ENCODE data around the gene CHSY1. TPM values are rescaled to one million over a fixed set of nuclear protein-coding genes. Genes with fewer than 3 reads are reported as not detected.

The CHSY1 gene
- total and polyA plus RNA-seq, 12 donors: 14.8 to 82.5 (median 34.2) TPM

DNA sequence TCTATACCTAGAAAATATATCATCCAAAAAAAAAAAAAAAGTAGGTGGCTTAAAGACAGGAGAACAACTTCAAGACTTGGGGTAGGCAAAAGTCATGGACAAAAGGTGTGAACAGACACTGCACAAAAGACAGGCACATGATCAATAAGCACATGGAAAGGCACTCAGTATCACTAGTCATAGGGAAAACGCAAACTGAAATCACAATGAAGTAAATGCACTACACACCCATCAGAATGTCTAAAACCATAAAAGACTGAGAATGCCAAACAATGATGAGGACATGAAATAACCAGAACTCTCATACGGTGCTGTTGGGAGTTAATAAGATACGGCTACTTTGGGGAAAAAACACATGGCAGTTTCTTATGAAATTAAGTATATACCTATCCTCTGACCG is 40.0 kb downstream of the CHSY1 start:
- no peak overlapping the region for H3K27ac ChIP-seq
- no peaks in the 10 kb centered on the region for H3K27me3 ChIP-seq
- no peaks in the 10 kb centered on the region for H3K36me3 ChIP-seq (replicated peaks in 1 of 2)
- no peak for TF ChIP-seq POLR2A (IDR thresholded peaks at IDR 0.05)
- TF ChIP-seq, protein P1, sequence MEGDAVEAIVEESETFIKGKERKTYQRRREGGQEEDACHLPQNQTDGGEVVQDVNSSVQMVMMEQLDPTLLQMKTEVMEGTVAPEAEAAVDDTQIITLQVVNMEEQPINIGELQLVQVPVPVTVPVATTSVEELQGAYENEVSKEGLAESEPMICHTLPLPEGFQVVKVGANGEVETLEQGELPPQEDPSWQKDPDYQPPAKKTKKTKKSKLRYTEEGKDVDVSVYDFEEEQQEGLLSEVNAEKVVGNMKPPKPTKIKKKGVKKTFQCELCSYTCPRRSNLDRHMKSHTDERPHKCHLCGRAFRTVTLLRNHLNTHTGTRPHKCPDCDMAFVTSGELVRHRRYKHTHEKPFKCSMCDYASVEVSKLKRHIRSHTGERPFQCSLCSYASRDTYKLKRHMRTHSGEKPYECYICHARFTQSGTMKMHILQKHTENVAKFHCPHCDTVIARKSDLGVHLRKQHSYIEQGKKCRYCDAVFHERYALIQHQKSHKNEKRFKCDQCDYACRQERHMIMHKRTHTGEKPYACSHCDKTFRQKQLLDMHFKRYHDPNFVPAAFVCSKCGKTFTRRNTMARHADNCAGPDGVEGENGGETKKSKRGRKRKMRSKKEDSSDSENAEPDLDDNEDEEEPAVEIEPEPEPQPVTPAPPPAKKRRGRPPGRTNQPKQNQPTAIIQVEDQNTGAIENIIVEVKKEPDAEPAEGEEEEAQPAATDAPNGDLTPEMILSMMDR (IDR thresholded peaks at IDR 0.05): no peak
- no peak overlapping the region for H3K4me3 ChIP-seq
- DNase-seq: no peak
- 68 to 95% (median 84%) methylated on average over 4 of the region's 4 CpGs for WGBS, 4 donors
- H3K4me1 ChIP-seq (replicated peaks in 1 of 2): peaks cover 14 to 62% of the 10 kb centered on the region in 2 donors
- no peaks in the 10 kb centered on the region for H3K9me3 ChIP-seq (replicated peaks in 1 of 3)
- intact Hi-C loops (cut with DNase I): no loop called here

DNA sequence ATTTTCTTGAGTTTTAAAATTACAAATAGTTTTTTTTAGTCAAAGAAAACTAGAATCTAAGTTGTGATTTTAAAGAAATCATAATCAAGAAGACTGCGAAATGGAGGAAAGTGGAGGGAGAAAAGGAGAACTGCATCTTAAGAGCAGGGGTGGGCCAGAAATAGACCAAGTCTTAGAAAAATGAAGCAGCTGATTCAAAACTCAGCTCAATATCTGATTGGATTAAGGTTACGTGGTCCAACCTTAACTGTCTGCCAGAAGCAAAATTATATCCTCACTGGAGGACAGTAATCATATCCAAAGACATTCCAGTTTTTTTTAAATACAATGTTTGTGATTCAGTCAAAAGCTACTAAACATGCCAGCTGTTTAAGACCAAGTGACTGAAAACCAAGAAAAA is 41.4 kb downstream of the CHSY1 start:
- Histone ChIP-seq H3K27me3 (no peaks in the 10 kb centered on the region), H3K4me3 (no peak overlapping the region), H3K36me3 (replicated peaks in 1 of 2) (no peaks in the 10 kb centered on the region), H3K4me1 (replicated peaks in 1 of 2) (peaks cover 15 to 77% of the 10 kb centered on the region in 2 donors), H3K27ac (peak overlapping the region in 4 of 5 donors; percentile 24 to 82 (median 34)), H3K9me3 (replicated peaks in 1 of 3) (no peaks in the 10 kb centered on the region)
- intact Hi-C loops (cut with DNase I): no loop called here
- DNase-seq: no peak
- WGBS, 4 donors: 37 to 57% (median 40%) methylated on average over 2 of the region's 2 CpGs
- no peak for TF ChIP-seq POLR2A (IDR thresholded peaks at IDR 0.05)
- TF ChIP-seq, protein P1 (IDR thresholded peaks at IDR 0.05): no peak

DNA sequence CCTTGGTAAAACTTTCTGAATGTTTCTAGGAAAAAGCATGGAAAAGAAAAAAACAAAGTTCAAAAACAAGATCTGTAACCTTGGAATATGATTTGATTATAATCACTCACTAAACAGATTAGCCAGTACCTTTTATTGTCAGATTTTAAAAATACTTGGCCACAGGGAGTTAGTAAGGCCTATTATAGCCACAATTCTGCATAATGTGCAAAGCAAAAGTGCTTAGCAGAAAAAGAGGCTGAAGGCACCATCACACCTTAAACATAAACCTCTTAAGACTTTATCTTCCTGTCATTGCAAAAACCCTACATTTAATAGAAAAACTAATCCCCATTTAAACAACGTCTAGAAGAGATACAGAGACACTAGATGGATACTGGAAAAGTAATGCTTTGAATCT is 41.8 kb downstream of the CHSY1 start:
- DNase-seq: no peak
- intact Hi-C loops (cut with DNase I): no loop called here
- Histone ChIP-seq H3K9me3 (replicated peaks in 1 of 3) (no peaks in the 10 kb centered on the region), H3K27ac (peak overlapping the region; percentile 34 to 82 (median 44)), H3K4me3 (no peak overlapping the region), H3K36me3 (replicated peaks in 1 of 2) (no peaks in the 10 kb centered on the region), H3K27me3 (no peaks in the 10 kb centered on the region), H3K4me1 (replicated peaks in 1 of 2) (peaks cover 19 to 81% of the 10 kb centered on the region in 2 donors)
- TF ChIP-seq, protein P1 (IDR thresholded peaks at IDR 0.05): no peak
- no peak for TF ChIP-seq POLR2A (IDR thresholded peaks at IDR 0.05)
- WGBS, 4 donors: 3 to 26% (median 15%) methylated on average over 1 of the region's 1 CpG

DNA sequence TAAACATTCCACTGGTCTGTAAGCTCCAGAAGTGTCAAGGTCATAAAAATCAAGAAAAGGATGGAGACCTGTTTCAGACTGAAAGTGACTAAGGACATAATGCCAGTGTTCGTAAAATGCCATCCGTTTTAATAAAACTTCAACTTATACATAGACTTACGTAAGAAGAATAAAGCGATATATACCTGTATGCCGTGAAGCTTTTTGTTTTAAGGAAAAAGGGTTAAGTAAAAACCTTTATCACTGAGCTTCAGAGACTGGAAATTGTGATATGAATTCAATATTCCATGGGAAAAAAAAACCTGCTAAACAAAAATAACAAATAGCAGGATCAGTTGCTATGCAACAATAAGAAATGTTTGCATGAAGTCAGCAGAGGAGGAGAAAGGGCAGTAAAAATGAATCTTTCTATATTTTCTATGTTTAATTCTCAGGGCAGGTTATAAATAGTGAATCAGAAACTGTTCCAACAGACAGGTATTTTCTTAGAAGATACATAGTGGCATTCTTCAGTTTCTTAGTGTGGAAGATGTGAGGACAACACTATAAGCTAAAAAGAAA is 42.5 kb downstream of the CHSY1 start:
- Histone ChIP-seq H3K27ac (peak overlapping the region; percentile 34 to 82 (median 44)), H3K36me3 (replicated peaks in 1 of 2) (no peaks in the 10 kb centered on the region), H3K27me3 (no peaks in the 10 kb centered on the region), H3K4me3 (no peak overlapping the region), H3K4me1 (replicated peaks in 1 of 2) (peaks cover 26 to 88% of the 10 kb centered on the region in 2 donors), H3K9me3 (replicated peaks in 1 of 3) (no peaks in the 10 kb centered on the region)
- intact Hi-C loops (cut with DNase I): no loop called here
- WGBS, 4 donors: 48 to 71% (median 66%) methylated on average over 5 of the region's 5 CpGs
- TF ChIP-seq, protein P1 (IDR thresholded peaks at IDR 0.05): no peak
- TF ChIP-seq POLR2A (IDR thresholded peaks at IDR 0.05): no peak
- no peak for DNase-seq
